H54 (cell line): ENCODE results near the gene PKP2.
"Not testable (repeated sequence)": the region's sequence is repeated elsewhere in the genome, so short reads cannot be mapped to it uniquely, and the experiment has no call there.

Source experiments
- DNase-seq: peaks from one replicate; pipeline ENCODE4 v3.0.0; 2011; ENCODE audit warnings: low spot score, mixed read lengths; ENCODE audit not compliant: insufficient read length
- FAIRE-seq: peaks from 3 replicates; lab custom pipeline; 2011; peaks lifted over from hg19 to GRCh38; lab: Jason Lieb, UNC
- POLR2A ChIP-seq: IDR thresholded peaks from 2 replicates; pipeline ENCODE4 v1.6.1; 2011; ENCODE audit warnings: low read depth, mild to moderate bottlenecking, low read length

Gene PKP2

DNA sequence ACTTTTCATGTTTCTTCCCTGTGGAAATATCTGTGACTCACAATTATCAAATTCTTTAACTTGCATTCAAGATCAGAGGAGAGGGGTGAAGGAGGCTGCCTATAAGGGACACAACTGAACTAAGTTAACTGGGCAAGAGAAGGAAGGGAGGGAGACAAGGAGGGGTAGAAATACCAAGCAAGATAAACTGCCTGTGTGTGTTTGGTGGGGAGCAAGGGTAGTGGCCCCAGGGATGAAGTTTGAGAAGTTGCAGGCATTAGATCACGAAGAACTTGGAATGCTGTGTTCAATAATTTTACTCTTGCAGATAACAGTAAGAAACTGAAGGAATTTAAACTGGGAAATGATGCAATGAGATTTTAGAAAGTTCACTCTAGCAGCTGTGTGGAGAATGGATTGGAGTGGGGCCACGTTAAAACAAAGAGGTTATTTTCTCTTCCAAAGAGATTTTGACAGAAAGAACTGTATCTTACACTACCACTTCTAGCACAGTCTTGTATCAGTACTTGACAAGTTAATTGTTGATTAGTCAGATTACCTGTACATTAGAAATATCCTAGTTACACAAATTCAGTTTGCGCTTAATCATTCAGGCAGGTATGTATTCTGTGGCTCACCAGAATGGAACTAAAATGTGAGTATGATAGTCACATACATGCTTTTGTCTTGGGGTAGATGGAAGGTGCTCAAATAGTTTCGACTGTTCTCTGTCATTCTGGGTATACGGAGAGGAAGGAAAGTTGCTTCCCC lies 7.4 kb downstream of the PKP2 start:
- TF ChIP-seq POLR2A = no peak
- FAIRE-seq (peak; percentile 27), DNase-seq (no peak)

DNA sequence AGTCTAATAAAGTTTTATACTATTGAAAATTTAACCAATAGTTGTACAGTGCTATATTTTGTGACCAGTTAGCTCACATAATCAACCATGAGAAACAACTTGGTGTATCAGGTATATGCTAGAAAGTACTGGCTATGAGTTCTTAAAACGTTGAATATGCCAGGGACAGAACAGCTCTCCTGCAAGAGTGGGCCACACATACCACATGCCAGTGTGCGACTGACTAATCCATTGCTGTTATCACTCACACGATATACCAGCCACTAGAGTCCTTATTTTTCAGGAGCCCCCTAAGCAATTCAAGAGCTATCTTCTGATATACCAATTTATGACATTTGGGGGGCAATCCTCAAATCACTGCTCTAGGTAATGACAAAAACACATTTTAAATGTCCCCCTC lies 9.5 kb downstream of the PKP2 start:
- no peak for FAIRE-seq
- DNase-seq = no peak
- no peak for TF ChIP-seq POLR2A

GRCh38 chr12:32885831-32886230 lies 10.7 kb downstream of the PKP2 start:
- FAIRE-seq = no peak
- no peak for TF ChIP-seq POLR2A

DNA sequence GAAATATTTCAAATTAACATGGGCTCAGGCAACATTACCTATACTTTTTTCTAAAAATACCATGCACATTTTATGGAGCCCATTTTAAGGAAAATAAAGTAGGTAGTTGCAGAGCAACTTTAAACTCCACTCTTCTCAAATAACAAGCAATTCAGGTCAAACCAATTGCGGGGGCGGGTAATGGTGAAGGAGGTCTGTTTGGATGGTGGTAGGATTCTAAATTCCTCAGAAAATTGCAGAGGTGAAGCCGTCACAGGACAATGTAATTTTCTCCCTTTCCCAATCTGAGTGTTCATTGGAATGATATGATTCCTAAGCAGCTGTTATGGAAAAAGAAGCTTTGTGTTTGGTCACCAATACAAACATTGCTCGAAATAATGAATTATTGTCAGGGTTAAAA lies 11.6 kb downstream of the PKP2 start:
- no peak for FAIRE-seq
- no peak for DNase-seq
- no peak for TF ChIP-seq POLR2A

More at GRCh38 chr12:32885831-32886230, 10.7 kb downstream of the PKP2 start:
- no peak for DNase-seq

DNA sequence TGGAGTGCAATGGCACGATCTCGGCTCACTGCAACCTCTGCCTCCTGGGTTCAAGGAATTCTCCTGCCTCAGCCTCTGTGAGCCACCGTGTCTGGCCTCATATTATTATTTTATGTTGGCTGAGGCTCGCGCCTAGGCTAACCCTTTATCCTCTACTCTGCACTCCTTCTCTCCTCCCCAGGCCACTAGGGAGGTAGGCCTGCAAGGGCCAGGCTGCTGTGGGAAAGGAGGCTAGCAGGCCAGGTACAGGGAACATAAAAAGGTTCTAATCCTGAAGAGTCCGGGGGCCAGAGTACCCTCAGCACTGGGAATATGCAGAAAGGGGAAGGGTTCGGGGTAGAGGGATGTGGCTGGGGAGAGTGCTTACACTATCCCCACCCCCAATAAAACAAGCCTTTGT lies 14.9 kb downstream of the PKP2 start:
- no peak for FAIRE-seq

DNA sequence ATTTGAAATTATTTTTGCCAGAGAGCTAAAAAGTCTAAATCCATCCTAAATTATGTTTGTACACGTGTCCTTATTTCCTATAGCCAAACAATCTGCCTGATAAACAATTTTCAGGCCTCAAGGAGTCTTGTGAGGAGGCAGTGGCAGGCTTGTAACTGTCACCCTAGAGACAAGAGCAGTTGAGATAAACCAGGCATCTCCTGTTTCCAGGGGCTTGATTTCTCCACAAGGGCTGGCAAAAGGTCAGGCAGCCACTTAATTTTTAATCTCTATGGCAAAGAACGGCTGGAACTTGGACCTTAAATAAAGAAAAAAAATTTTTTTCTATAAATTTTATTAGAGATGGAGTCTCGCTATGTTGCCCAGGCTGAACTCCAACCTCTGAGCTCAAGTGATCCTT lies 15.5 kb downstream of the PKP2 start:
- FAIRE-seq (no peak), DNase-seq (no peak)
- no peak for TF ChIP-seq POLR2A

More for the DNA sequence above, 14.9 kb downstream of the PKP2 start:
- TF ChIP-seq POLR2A = no peak
- DNase-seq = no peak

GRCh38 chr12:32879066-32879465 lies 17.5 kb downstream of the PKP2 start:
- not testable (repeated sequence) for FAIRE-seq, DNase-seq

DNA sequence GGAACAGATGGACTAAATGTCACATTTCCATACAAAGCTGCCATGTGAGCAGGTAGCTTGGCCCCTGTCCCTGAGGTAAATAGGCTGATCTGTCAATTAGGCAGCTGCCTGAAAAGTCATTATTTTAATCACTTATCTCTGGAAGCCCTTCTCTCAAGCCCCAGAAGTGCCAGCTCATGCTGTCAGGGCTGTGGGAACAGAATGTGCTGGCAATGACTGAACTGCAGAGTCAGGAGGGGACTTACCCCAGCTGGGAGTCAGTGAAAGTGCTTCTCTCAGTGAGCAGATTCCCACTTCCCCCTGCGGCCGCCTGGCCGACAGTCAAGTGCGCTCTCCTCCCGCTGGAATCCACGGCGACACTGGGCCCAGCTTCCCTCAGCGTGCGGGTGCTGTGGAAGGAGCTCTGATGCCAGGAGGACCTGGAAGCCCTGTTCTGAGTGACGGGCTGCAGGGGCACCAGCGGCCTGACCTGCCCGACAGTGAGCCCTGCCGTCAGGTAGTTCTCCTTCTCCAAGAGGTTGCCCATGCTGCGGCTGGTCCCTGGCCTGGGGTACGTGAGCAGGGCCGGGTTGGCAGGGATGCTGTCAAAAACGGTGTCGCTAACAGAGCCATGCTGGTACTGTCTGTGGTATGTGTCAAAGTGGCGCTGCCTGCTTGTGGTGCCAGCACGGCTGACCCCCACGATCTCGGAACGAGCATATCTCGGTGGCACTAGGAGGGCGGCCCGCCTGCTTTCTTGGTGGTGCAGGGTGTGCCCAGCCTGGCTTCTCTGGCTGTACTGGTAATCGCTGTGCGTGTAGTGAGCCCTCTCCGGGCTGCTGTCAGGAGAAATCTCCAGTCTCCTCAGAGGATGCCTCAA lies 18.7 kb downstream of the PKP2 start:
- no peak for TF ChIP-seq POLR2A
- DNase-seq (no peak), FAIRE-seq (no peak)

- no peak for TF ChIP-seq POLR2A
- no peak for FAIRE-seq
- no peak for DNase-seq
Observed at GRCh38 chr12:32876004-32876403, 20.6 kb downstream of the PKP2 start.

DNA sequence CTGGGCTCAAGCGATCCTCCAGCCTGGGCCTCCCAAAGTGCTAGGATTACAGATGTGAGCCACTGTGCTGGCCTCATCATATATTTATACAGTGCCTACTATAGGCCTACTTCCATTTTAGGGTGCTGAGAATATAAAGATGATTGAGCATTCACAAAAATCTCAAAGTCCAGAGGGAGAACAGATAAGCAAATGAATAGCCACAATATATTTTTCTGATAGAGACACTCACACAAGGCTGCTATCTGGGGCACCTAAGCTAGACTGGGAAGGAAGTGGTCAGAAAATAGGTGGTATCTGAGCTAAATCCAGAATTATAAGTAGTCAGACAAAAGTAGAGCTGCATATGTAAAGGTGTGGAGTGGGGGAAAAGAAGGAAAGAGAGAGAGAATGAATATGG lies 21.6 kb downstream of the PKP2 start:
- TF ChIP-seq POLR2A = no peak
- no peak for FAIRE-seq

GRCh38 chr12:32874078-32874477 lies 22.5 kb downstream of the PKP2 start:
- DNase-seq (no peak), FAIRE-seq (no peak)
- TF ChIP-seq POLR2A = no peak

More for the DNA sequence above, 21.6 kb downstream of the PKP2 start:
- DNase-seq = no peak

DNA sequence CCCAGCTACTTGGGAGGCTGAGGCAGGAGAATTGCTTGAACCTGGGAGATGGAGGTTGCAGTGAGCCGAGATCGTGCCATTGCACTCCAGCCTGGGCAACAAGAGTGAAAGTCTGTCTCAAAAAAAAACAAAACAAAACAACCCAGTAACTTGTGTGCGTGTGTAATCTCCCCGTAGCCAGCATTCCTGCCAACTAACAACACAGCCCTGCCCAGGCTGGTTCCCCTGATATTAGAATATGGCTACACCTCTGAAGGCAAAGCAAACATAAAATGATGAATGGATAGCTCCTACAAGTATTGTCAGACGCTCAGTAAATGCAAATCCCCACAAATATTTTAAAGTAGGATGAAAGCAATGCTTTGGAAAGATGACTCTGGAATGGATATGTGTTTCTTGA lies 24.2 kb downstream of the PKP2 start:
- not testable (repeated sequence) for FAIRE-seq, DNase-seq

- DNase-seq = no peak
- no peak for TF ChIP-seq POLR2A
- FAIRE-seq = no peak
Observed at GRCh38 chr12:32870716-32871115, 25.9 kb downstream of the PKP2 start.

- FAIRE-seq (no peak), DNase-seq (no peak)
- no peak for TF ChIP-seq POLR2A
Observed at GRCh38 chr12:32868885-32869284, 27.7 kb downstream of the PKP2 start.
